HepG2 (cell line): ENCODE results near the gene PRPSAP2. TPM values are rescaled to one million over a fixed set of nuclear protein-coding genes. Genes with fewer than 3 reads are reported as not detected.

ENCODE experiments used
- ATAC-seq: fragments of 200-7000 bp; cut with Tn5 transposase; 3 replicates; pipeline ENCODE4 v1.9.1; 2020; ENCODE audit warnings: mild to moderate bottlenecking, moderate library complexity
- BruUV-seq: library from RNA; stranded (reverse); fragments of 400-500 nt; replicated peaks from 2 replicates; lab custom pipeline; 2021; lab: Mats Ljungman, UMichigan
- CTCF ChIA-PET: fragments of 300-600 bp; formaldehyde crosslinking; extraction: SDS; loops from one replicate; lab custom pipeline; 2021; ENCODE audit warnings: low total read pairs, inconsistent platforms, low intra/inter-chr PET ratio; lab: Yijun Ruan, JAX
- POLR2A ChIA-PET: fragments of 350-600 bp; sonication (Branson Sonifier 250); formaldehyde crosslinking; loops from one replicate; lab custom pipeline; 2020; ENCODE audit warnings: antibody characterized with exemption, inconsistent platforms; lab: Yijun Ruan, JAX
- DNase-seq: peaks from one replicate; pipeline ENCODE4 v3.0.0-alpha.2; 2015; ENCODE audit warnings: low spot score
- FAIRE-seq: peaks from 3 replicates; lab custom pipeline; 2011; peaks lifted over from hg19 to GRCh38; lab: Jason Lieb, UNC
- H2AFZ ChIP-seq: one replicate; pipeline ENCODE4 v1.6.1; 2011; ENCODE audit warnings: low read length, inconsistent platforms
- H3K27ac ChIP-seq: fragments of 300-600 bp; 3 replicates; pipeline ENCODE4 v1.8.0; 2011; ENCODE audit warnings: mixed run types, mild to moderate bottlenecking, mixed read lengths, low read length, inconsistent platforms; ENCODE audit not compliant: insufficient read depth; ENCODE audit errors: extremely low read length
- H3K27me3 ChIP-seq, 2 experiments: fragments of 200-600 bp in 1 of 2; 2 replicates in 1 of 2; 3 replicates in 1 of 2; pipeline versions ENCODE4 v1.6.0 to v1.8.0; 2011; ENCODE audit warnings: low read length in 2 of 2, mild to moderate bottlenecking in 2 of 2, moderate library complexity in 2 of 2, inconsistent platforms in 1 of 2; ENCODE audit not compliant: insufficient read depth in 2 of 2, control insufficient read depth in 1 of 2
- H3K36me3 ChIP-seq, 2 experiments: fragments of 200-600 bp in 1 of 2; replicated peaks in 1 of 2; 2 replicates in 1 of 2; 3 replicates in 1 of 2; pipeline versions ENCODE4 v1.5.1 to v1.8.0; 2011; ENCODE audit warnings: low read length in 2 of 2, inconsistent platforms in 1 of 2; ENCODE audit not compliant: insufficient read depth in 2 of 2, control insufficient read depth in 1 of 2
- H3K4me1 ChIP-seq: 2 replicates; pipeline ENCODE4 v1.5.1; 2012; ENCODE audit warnings: low read length, inconsistent platforms; ENCODE audit not compliant: insufficient read depth
- H3K4me2 ChIP-seq: 2 replicates; pipeline ENCODE4 v1.6.0; 2011; ENCODE audit warnings: low read depth, low read length, inconsistent platforms
- H3K4me3 ChIP-seq, 3 experiments: fragments of 200-600 bp in 1 of 3; sonication (generic), shearing (Covaris generic) in 1 of 3; replicated peaks in 1 of 3; 2 replicates each; pipeline ENCODE4 v1.5.1; 2011 to 2016; ENCODE audit warnings: low read length in 3 of 3, inconsistent platforms in 2 of 3, low read depth in 2 of 3, mild to moderate bottlenecking in 2 of 3, control low read depth in 1 of 3, mixed read lengths in 1 of 3; ENCODE audit not compliant: insufficient read depth in 1 of 3
- H3K79me2 ChIP-seq: one replicate; pipeline ENCODE4 v1.6.1; 2011; ENCODE audit warnings: low read length, inconsistent platforms; ENCODE audit not compliant: insufficient read depth
- H3K9ac ChIP-seq: 2 replicates; pipeline ENCODE4 v1.6.0; 2011; ENCODE audit warnings: mild to moderate bottlenecking, low read depth, low read length, inconsistent platforms; ENCODE audit not compliant: insufficient read depth
- H3K9me3 ChIP-seq: 2 replicates; pipeline ENCODE4 v1.5.1; 2012; ENCODE audit warnings: mild to moderate bottlenecking, low read length
- H4K20me1 ChIP-seq: 2 replicates; pipeline ENCODE4 v1.6.0; 2011; ENCODE audit warnings: inconsistent platforms, mild to moderate bottlenecking, low read length, moderate library complexity; ENCODE audit not compliant: insufficient read depth
- ATF3 ChIP-seq: sonication (generic); formaldehyde crosslinking; IDR thresholded peaks from 2 replicates; pipeline ENCODE4 v1.4.0; 2020; ENCODE audit warnings: missing genetic modification reagents
- CTCF ChIP-seq: sonication (generic); formaldehyde crosslinking; IDR thresholded peaks from 2 replicates; pipeline ENCODE4 v1.5.0; 2020; ENCODE audit warnings: mild to moderate bottlenecking, missing genetic modification reagents, moderate library complexity
- MLX ChIP-seq: IDR thresholded peaks from 2 replicates; pipeline ENCODE4 v1.6.1; 2016
- PHF5A ChIP-seq: IDR thresholded peaks from one replicate; pipeline ENCODE4 v1.6.1; 2018; ENCODE audit warnings: low read depth, missing genetic modification reagents; ENCODE audit not compliant: unreplicated experiment
- TBX3 ChIP-seq: fragments of 450-650 bp; IDR thresholded peaks from 2 replicates; pipeline ENCODE4 v1.6.1; 2017; ENCODE audit warnings: antibody characterized with exemption, mild to moderate bottlenecking, inconsistent platforms, borderline replicate concordance
- ZMYM2 ChIP-seq: sonication (generic); formaldehyde crosslinking; IDR thresholded peaks from 2 replicates; pipeline ENCODE4 v1.8.0; 2022; ENCODE audit warnings: mild to moderate bottlenecking, missing genetic modification reagents
- ZNF124 ChIP-seq: sonication (generic); formaldehyde crosslinking; IDR thresholded peaks from 2 replicates; pipeline ENCODE4 v1.4.0; 2020; ENCODE audit warnings: missing genetic modification reagents
- ZNF547 ChIP-seq: sonication (generic); formaldehyde crosslinking; IDR thresholded peaks from 2 replicates; pipeline ENCODE4 v1.5.1; 2020; ENCODE audit warnings: mild to moderate bottlenecking, missing genetic modification reagents
- ZNF749 ChIP-seq: sonication (generic); formaldehyde crosslinking; IDR thresholded peaks from 2 replicates; pipeline ENCODE4 v1.8.0; 2022; ENCODE audit warnings: mild to moderate bottlenecking, missing genetic modification reagents, moderate library complexity, borderline replicate concordance
- ZNF839 ChIP-seq: sonication (generic); formaldehyde crosslinking; IDR thresholded peaks from 2 replicates; pipeline ENCODE4 v1.4.0; 2020; ENCODE audit warnings: missing genetic modification reagents, mild to moderate bottlenecking, borderline replicate concordance
- WGBS: methylation state at CpG from one replicate; pipeline ENCODE4 v1.1.6; 2017; ENCODE audit warnings: low lambda C conversion rate; 5-methylcytosine and 5-hydroxymethylcytosine counted together
- in situ Hi-C: cut with HindIII; loops from 2 replicates; pipeline ENCODE4 v1.10.0; 2017; ENCODE audit warnings: low pct_unique_long_range_greater_than_20kb; ENCODE audit not compliant: extremely low pct_ligation_motif_present
- intact Hi-C: fragments of 100-400 bp; cut with micrococcal nuclease; formaldehyde crosslinking; loops from one replicate; pipeline ENCODE4 v1.10.0; 2022; ENCODE audit not compliant: unreplicated experiment
- polyA plus RNA-seq, 8 experiments: library from polyadenylated mRNA; depleted of rRNA in 3 of 8; stranded (reverse) in 7 of 8; unstranded in 1 of 8; fragments of >200 nt; fragmentation: Illumina TruSeq in 4 of 8; extraction: Trizol in 4 of 8; gene quantifications; 2 replicates each; pipeline versions ENCODE4 v1.2.1 to v1.2.3, GENCODE V29; 2011 to 2016; ENCODE audit warnings: low read depth in 4 of 8, missing spikeins in 1 of 8, mixed read lengths in 1 of 8; ENCODE audit not compliant: insufficient read depth in 1 of 8
- total RNA-seq, 5 experiments: library from RNA; depleted of rRNA; stranded (reverse); fragments of >200 nt; fragmentation: Illumina TruSeq; extraction: Trizol; gene quantifications; 2 replicates each; pipeline ENCODE4 v1.2.3, GENCODE V29; 2016; ENCODE audit warnings: low read depth in 1 of 5

Gene PRPSAP2
- total and polyA plus RNA-seq, 2 of the 13 experiments (the other 11 are each of a cell fraction or from before 2014, with no cell fraction given), result 34.0 to 58.9 TPM

GRCh38 chr17:18916816-18917500 lies 59.0 kb downstream of the PRPSAP2 start:
- H3K4me1 ChIP-seq, result peaks cover 32% of the 10 kb centered on the region
- WGBS, result 72% methylated on average over 5 of the region's 5 CpGs
- in situ Hi-C loops (no loop called here), intact Hi-C loops (no loop called here)
- H3K27me3 ChIP-seq, result no peaks in the 10 kb centered on the region
- H3K9ac ChIP-seq, result no peak overlapping the region
- no peak for TF ChIP-seq MLX
- TF ChIP-seq CTCF, result no peak
- TF ChIP-seq ZNF839 (CRISPR knock-in tag), result no peak
- no peak for TF ChIP-seq PHF5A (CRISPR knock-in tag)
- no peak for TF ChIP-seq ZNF749
- no peak for TF ChIP-seq TBX3
- TF ChIP-seq ZNF124 (CRISPR knock-in tag), result no peak
- TF ChIP-seq ZNF547 (CRISPR knock-in tag), result no peak
- no peak for TF ChIP-seq ZMYM2
- no peak for TF ChIP-seq ATF3 (CRISPR knock-in tag)
- peaks cover 8% of the 10 kb centered on the region; the same call in 1 of the 2 replicates for H4K20me1 ChIP-seq
- FAIRE-seq (no peak), ATAC-seq (no peak), DNase-seq (no peak)
- no peak overlapping the region for H3K4me3 ChIP-seq
- H3K4me2 ChIP-seq, result no peak overlapping the region
- no peaks in the 10 kb centered on the region for H3K9me3 ChIP-seq
- H2AFZ ChIP-seq, result no peak overlapping the region
- H3K27ac ChIP-seq, result no peak overlapping the region
- no TSS peak for BruUV-seq
- ChIA-PET POLR2A (no interaction called here), CTCF (no interaction called here)
- H3K79me2 ChIP-seq, result peaks cover 4% of the 10 kb centered on the region
- peaks cover 15 to 48% of the 10 kb centered on the region in 2 experiments; a peak in 4 of 5 replicates for H3K36me3 ChIP-seq
